ENCODE results near the gene FAM3C. TPM values are rescaled to one million over a fixed set of nuclear protein-coding genes. Genes with fewer than 3 reads are reported as not detected.
A peak's percentile ranks its signal among the peaks of the same experiment; 100 is the strongest.

Gene FAM3C
- total RNA-seq, 6 experiments from 2014 or later: 54.8 to 85.0 (median 76.6) TPM

GRCh38 chr7:121341933-121342332 lies 54.2 kb downstream of the FAM3C start:
- TF ChIP-seq, protein P1, sequence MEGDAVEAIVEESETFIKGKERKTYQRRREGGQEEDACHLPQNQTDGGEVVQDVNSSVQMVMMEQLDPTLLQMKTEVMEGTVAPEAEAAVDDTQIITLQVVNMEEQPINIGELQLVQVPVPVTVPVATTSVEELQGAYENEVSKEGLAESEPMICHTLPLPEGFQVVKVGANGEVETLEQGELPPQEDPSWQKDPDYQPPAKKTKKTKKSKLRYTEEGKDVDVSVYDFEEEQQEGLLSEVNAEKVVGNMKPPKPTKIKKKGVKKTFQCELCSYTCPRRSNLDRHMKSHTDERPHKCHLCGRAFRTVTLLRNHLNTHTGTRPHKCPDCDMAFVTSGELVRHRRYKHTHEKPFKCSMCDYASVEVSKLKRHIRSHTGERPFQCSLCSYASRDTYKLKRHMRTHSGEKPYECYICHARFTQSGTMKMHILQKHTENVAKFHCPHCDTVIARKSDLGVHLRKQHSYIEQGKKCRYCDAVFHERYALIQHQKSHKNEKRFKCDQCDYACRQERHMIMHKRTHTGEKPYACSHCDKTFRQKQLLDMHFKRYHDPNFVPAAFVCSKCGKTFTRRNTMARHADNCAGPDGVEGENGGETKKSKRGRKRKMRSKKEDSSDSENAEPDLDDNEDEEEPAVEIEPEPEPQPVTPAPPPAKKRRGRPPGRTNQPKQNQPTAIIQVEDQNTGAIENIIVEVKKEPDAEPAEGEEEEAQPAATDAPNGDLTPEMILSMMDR (IDR thresholded peaks at IDR 0.05): no peak
- Mint-ChIP-seq H3K36me3 (ENCODE audit: low read depth) (peaks cover 17% of the 10 kb centered on the region), H3K27me3 (ENCODE audit: insufficient read depth) (no peaks in the 10 kb centered on the region; the same call in 1 of the 2 replicates), H3K9me3 (no peaks in the 10 kb centered on the region), H3K4me3 (no peak overlapping the region), H3K4me1 (ENCODE audit: low read depth) (peaks cover 36% of the 10 kb centered on the region), H3K27ac (no peak overlapping the region; the same call in 1 of the 2 replicates)
- DNase-seq: no peak

DNA sequence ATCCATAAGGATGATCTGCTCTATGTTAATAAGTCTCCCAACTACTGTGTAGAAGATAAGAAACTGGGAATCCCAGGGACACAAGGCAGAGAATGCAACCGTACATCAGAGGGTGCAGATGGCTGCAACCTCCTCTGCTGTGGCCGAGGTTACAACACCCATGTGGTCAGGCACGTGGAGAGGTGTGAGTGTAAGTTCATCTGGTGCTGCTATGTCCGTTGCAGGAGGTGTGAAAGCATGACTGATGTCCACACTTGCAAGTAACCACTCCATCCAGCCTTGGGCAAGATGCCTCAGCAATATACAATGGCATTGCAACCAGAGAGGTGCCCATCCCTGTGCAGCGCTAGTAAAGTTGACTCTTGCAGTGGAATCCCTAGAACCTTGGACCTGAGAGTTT lies 57.0 kb downstream of the FAM3C start:
- no peaks in the 10 kb centered on the region for H3K9me3 Mint-ChIP-seq
- no peak for DNase-seq
- no peak overlapping the region for H3K4me3 Mint-ChIP-seq
- no peak overlapping the region for H3K27ac Mint-ChIP-seq
- peaks cover 9% of the 10 kb centered on the region for H3K36me3 Mint-ChIP-seq (ENCODE audit: low read depth)
- TF ChIP-seq, protein P1 (IDR thresholded peaks at IDR 0.05): no peak
- H3K4me1 Mint-ChIP-seq (ENCODE audit: low read depth): peaks cover 48% of the 10 kb centered on the region
- H3K27me3 Mint-ChIP-seq (ENCODE audit: insufficient read depth): no peaks in the 10 kb centered on the region; the same call in 1 of the 2 replicates

GRCh38 chr7:121337398-121337797 lies 58.7 kb downstream of the FAM3C start:
- no peak overlapping the region for H3K4me3 Mint-ChIP-seq
- no peaks in the 10 kb centered on the region for H3K9me3 Mint-ChIP-seq
- no peaks in the 10 kb centered on the region; the same call in 1 of the 2 replicates for H3K27me3 Mint-ChIP-seq (ENCODE audit: insufficient read depth)
- no peak for DNase-seq
- no peak overlapping the region for H3K27ac Mint-ChIP-seq
- H3K4me1 Mint-ChIP-seq (ENCODE audit: low read depth): peaks cover 31% of the 10 kb centered on the region
- TF ChIP-seq, protein P1 (IDR thresholded peaks at IDR 0.05): no peak
- peaks cover 9% of the 10 kb centered on the region for H3K36me3 Mint-ChIP-seq (ENCODE audit: low read depth)

DNA sequence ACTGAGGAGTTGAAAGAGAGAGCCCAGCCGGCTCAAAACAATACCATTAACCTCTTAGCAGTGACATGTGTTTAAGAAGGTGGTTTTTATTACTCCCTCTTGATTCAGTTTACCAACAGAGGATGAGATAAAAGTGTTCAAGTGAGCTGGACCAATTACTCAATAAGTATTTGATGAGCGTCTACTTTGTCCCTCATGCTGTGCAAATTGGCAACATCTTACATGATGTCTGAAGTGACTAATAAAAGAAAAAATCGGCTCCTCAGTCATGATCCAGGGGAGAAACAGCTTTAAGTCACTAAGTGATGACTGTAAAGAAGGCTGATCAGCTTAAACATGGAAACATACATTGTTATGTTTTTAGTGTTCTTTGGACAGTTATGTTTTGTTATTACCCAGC lies 59.5 kb downstream of the FAM3C start:
- DNase-seq: no peak

GRCh38 chr7:121334875-121335648 lies 61.0 kb downstream of the FAM3C start:
- H3K27ac Mint-ChIP-seq: no peak overlapping the region
- DNase-seq: peak; percentile 39
- peaks cover 4% of the 10 kb centered on the region; the same call in 1 of the 2 replicates for H3K27me3 Mint-ChIP-seq (ENCODE audit: insufficient read depth)
- peak overlapping the region; percentile 1; the same call in 1 of the 2 replicates for H3K4me3 Mint-ChIP-seq
- H3K36me3 Mint-ChIP-seq (ENCODE audit: low read depth): no peaks in the 10 kb centered on the region
- H3K4me1 Mint-ChIP-seq (ENCODE audit: low read depth): peaks cover 28% of the 10 kb centered on the region
- TF ChIP-seq, protein P1 (IDR thresholded peaks at IDR 0.05): no peak
- H3K9me3 Mint-ChIP-seq: no peaks in the 10 kb centered on the region

More for the DNA sequence above, 59.5 kb downstream of the FAM3C start:
- Mint-ChIP-seq H3K27me3 (ENCODE audit: insufficient read depth) (no peaks in the 10 kb centered on the region; the same call in 1 of the 2 replicates), H3K9me3 (no peaks in the 10 kb centered on the region), H3K36me3 (ENCODE audit: low read depth) (peaks cover under 1% of the 10 kb centered on the region; the same call in 1 of the 2 replicates), H3K27ac (no peak overlapping the region), H3K4me3 (no peak overlapping the region), H3K4me1 (ENCODE audit: low read depth) (peaks cover 23% of the 10 kb centered on the region)
- TF ChIP-seq, protein P1 (IDR thresholded peaks at IDR 0.05): no peak

Data from HFFc6 (cell line).